HepG2 (cell line): ENCODE measurements around the gene U2AF1L4. TPM values are rescaled to one million over a fixed set of nuclear protein-coding genes. Genes with fewer than 3 reads are reported as not detected.
A peak's percentile ranks its signal among the peaks of the same experiment; 100 is the strongest.

Experiments used
- CHD2 ChIP-seq: IDR thresholded peaks from 2 replicates; pipeline ENCODE4 v1.6.1; 2011; ENCODE audit warnings: low read depth, low read length, improper control_type of control experiment
- FOXM1 ChIP-seq: sonication (generic); formaldehyde crosslinking; IDR thresholded peaks from 2 replicates; pipeline ENCODE4 v1.5.0; 2020; ENCODE audit warnings: missing genetic modification reagents
- GATAD1 ChIP-seq: IDR thresholded peaks from 2 replicates; pipeline ENCODE4 v1.6.1; 2016; ENCODE audit warnings: missing genetic modification reagents, missing compliant biosample characterization
- GTF3A ChIP-seq: sonication (generic); formaldehyde crosslinking; conservative IDR thresholded peaks from 2 replicates; pipeline ENCODE4 v1.4.0; 2020; ENCODE audit warnings: mild to moderate bottlenecking, missing genetic modification reagents
- HNF4G ChIP-seq, 2 experiments: sonication (generic) in 1 of 2; formaldehyde crosslinking in 1 of 2; IDR thresholded peaks; 2 replicates each; pipeline versions ENCODE4 v1.4.0 to v1.6.1; 2011 to 2020; ENCODE audit warnings: borderline replicate concordance in 2 of 2, low read depth in 2 of 2, mild to moderate bottlenecking in 2 of 2, low read length in 1 of 2, missing genetic modification reagents in 1 of 2, moderate library complexity in 1 of 2
- KMT2A ChIP-seq: sonication (generic); formaldehyde crosslinking; IDR thresholded peaks from 2 replicates; pipeline ENCODE4 v1.4.0; 2020; ENCODE audit warnings: missing genetic modification reagents
- MEF2D ChIP-seq: sonication (generic); formaldehyde crosslinking; IDR thresholded peaks from 2 replicates; pipeline ENCODE4 v1.5.1; 2020; ENCODE audit warnings: mild to moderate bottlenecking, missing genetic modification reagents
- POLR2AphosphoS2 ChIP-seq: IDR thresholded peaks from 2 replicates; pipeline ENCODE4 v1.6.1; 2011; ENCODE audit warnings: low read depth, low read length, improper control_type of control experiment
- PRMT3 ChIP-seq: sonication (generic); formaldehyde crosslinking; IDR thresholded peaks from 2 replicates; pipeline ENCODE4 v1.8.1; 2022; ENCODE audit warnings: low read depth, mild to moderate bottlenecking, moderate library complexity, missing genetic modification reagents, borderline replicate concordance
- RNF2 ChIP-seq: fragments of 450-650 bp; conservative IDR thresholded peaks from 2 replicates; pipeline ENCODE4 v1.6.1; 2016; ENCODE audit warnings: low read depth
- SRY ChIP-seq: sonication (generic); formaldehyde crosslinking; IDR thresholded peaks from 2 replicates; pipeline ENCODE4 v1.8.0; 2022; ENCODE audit warnings: mild to moderate bottlenecking, missing genetic modification reagents
- TBX2 ChIP-seq: sonication (generic); formaldehyde crosslinking; IDR thresholded peaks from 2 replicates; pipeline ENCODE4 v1.5.0; 2020; ENCODE audit warnings: missing genetic modification reagents, mild to moderate bottlenecking, borderline replicate concordance
- THAP11 ChIP-seq: IDR thresholded peaks from 2 replicates; pipeline ENCODE4 v1.6.1; 2016; ENCODE audit warnings: missing biosample characterization, missing genetic modification reagents
- ZKSCAN8 ChIP-seq: IDR thresholded peaks from 2 replicates; pipeline ENCODE4 v1.6.1; 2016; ENCODE audit warnings: borderline replicate concordance, missing genetic modification reagents, missing compliant biosample characterization
- ZMAT3 ChIP-seq: sonication (generic); formaldehyde crosslinking; conservative IDR thresholded peaks from 2 replicates; pipeline ENCODE4 v1.7.0; 2021; ENCODE audit warnings: missing genetic modification reagents
- ZNF121 ChIP-seq: sonication (generic); formaldehyde crosslinking; IDR thresholded peaks from 2 replicates; pipeline ENCODE4 v1.5.0; 2020; ENCODE audit warnings: mild to moderate bottlenecking, missing genetic modification reagents
- ZNF430 ChIP-seq: sonication (generic); formaldehyde crosslinking; IDR thresholded peaks from 2 replicates; pipeline ENCODE4 v1.9.0; 2021; ENCODE audit warnings: mild to moderate bottlenecking, missing genetic modification reagents
- ZNF550 ChIP-seq: sonication (generic); formaldehyde crosslinking; IDR thresholded peaks from 2 replicates; pipeline ENCODE4 v1.4.0; 2020; ENCODE audit warnings: mild to moderate bottlenecking, missing genetic modification reagents, borderline replicate concordance
- ZNF598 ChIP-seq: sonication (generic); formaldehyde crosslinking; IDR thresholded peaks from 2 replicates; pipeline ENCODE4 v1.5.1; 2020; ENCODE audit warnings: mild to moderate bottlenecking, missing genetic modification reagents, borderline replicate concordance
- ZNF713 ChIP-seq: sonication (generic); formaldehyde crosslinking; IDR thresholded peaks from 2 replicates; pipeline ENCODE4 v1.4.0; 2020; ENCODE audit warnings: mild to moderate bottlenecking, missing genetic modification reagents
- ZNF773 ChIP-seq: sonication (generic); formaldehyde crosslinking; IDR thresholded peaks from 2 replicates; pipeline ENCODE4 v1.4.0; 2020; ENCODE audit warnings: missing genetic modification reagents, borderline replicate concordance
- ZNF776 ChIP-seq: sonication (generic); formaldehyde crosslinking; IDR thresholded peaks from 2 replicates; pipeline ENCODE4 v1.4.0; 2020; ENCODE audit warnings: mild to moderate bottlenecking, missing genetic modification reagents
- polyA plus RNA-seq, 8 experiments: library from polyadenylated mRNA; depleted of rRNA in 3 of 8; stranded (reverse) in 7 of 8; unstranded in 1 of 8; fragments of >200 nt; fragmentation: Illumina TruSeq in 4 of 8; extraction: Trizol in 4 of 8; gene quantifications; 2 replicates each; pipeline versions ENCODE4 v1.2.1 to v1.2.3, GENCODE V29; 2011 to 2016; ENCODE audit warnings: low read depth in 4 of 8, missing spikeins in 1 of 8, mixed read lengths in 1 of 8; ENCODE audit not compliant: insufficient read depth in 1 of 8
- total RNA-seq, 5 experiments: library from RNA; depleted of rRNA; stranded (reverse); fragments of >200 nt; fragmentation: Illumina TruSeq; extraction: Trizol; gene quantifications; 2 replicates each; pipeline ENCODE4 v1.2.3, GENCODE V29; 2016; ENCODE audit warnings: low read depth in 1 of 5
- TF ChIP-seq, protein P1 (sequence below): sonication (generic); formaldehyde crosslinking; conservative IDR thresholded peaks from 2 replicates; pipeline ENCODE4 v1.4.0; 2020; ENCODE audit warnings: missing genetic modification reagents
- TF ChIP-seq, protein P2 (sequence below): IDR thresholded peaks from 2 replicates; pipeline ENCODE4 v1.6.1; 2016; ENCODE audit warnings: mild to moderate bottlenecking
- TF ChIP-seq, protein P3 (sequence below): sonication (generic); formaldehyde crosslinking; IDR thresholded peaks from 2 replicates; pipeline ENCODE4 v1.4.0; 2020; ENCODE audit warnings: missing genetic modification reagents

Gene U2AF1L4
- total and polyA plus RNA-seq, 2 of the 13 experiments (the other 11 are each of a cell fraction or from before 2014, with no cell fraction given): 7.9 to 15.4 TPM

DNA sequence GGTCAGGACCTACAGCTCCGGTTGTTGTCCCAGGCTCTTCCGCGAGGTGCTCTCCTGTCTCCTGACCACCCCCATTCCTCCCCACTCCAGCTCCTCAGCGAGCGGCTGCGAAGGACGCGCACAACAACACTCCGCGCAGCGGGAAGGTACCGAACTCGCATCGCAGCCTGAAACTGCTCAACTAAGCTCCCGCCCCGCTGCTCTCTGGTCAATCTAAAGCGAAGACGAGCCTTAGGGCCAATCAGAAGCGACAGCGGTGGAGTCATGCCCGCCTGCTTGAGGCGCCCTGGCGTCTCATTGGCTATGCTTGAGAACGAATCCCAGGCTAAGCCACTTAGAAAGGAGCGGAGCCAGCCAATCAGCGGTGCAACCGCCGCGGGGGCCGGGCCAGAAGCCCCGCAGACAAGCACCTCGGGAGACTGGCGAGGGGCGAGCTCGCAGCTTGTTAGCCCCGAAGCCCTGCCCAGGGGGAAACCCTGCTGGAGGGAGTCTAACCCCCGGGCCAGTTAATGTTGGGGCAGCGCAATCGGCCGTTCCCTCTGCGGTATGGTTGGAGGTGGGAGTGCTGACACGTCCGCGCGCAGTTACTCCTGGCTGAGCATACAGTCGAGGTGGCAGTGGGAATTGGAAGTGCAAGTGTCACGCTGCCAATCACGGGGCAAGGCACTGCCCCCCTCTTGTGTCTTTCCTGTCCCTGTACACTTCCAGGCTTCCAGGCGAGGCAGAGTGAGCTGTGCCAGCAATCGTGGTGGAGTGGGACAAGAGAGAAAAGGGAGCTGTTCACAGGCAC lies 42.8 kb downstream of the U2AF1L4 start (continued):
- TF ChIP-seq THAP11 (CRISPR knock-in tag): peak; percentile 63
- TF ChIP-seq, protein P1, sequence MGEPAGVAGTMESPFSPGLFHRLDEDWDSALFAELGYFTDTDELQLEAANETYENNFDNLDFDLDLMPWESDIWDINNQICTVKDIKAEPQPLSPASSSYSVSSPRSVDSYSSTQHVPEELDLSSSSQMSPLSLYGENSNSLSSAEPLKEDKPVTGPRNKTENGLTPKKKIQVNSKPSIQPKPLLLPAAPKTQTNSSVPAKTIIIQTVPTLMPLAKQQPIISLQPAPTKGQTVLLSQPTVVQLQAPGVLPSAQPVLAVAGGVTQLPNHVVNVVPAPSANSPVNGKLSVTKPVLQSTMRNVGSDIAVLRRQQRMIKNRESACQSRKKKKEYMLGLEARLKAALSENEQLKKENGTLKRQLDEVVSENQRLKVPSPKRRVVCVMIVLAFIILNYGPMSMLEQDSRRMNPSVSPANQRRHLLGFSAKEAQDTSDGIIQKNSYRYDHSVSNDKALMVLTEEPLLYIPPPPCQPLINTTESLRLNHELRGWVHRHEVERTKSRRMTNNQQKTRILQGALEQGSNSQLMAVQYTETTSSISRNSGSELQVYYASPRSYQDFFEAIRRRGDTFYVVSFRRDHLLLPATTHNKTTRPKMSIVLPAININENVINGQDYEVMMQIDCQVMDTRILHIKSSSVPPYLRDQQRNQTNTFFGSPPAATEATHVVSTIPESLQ (CRISPR knock-in tag): no peak
- TF ChIP-seq RNF2: 0 out of 2 replicates have a peak, but pooled peaks have one; percentile 27
- 0 out of 2 replicates have a peak, but pooled peaks have one; percentile 1 for TF ChIP-seq MEF2D (CRISPR knock-in tag)
- TF ChIP-seq ZMAT3 (CRISPR knock-in tag): peak; percentile 66; the same call in 1 of the 2 replicates
- peak; percentile 26; the same call in 1 of the 2 replicates for TF ChIP-seq ZNF776
- TF ChIP-seq, protein P2, sequence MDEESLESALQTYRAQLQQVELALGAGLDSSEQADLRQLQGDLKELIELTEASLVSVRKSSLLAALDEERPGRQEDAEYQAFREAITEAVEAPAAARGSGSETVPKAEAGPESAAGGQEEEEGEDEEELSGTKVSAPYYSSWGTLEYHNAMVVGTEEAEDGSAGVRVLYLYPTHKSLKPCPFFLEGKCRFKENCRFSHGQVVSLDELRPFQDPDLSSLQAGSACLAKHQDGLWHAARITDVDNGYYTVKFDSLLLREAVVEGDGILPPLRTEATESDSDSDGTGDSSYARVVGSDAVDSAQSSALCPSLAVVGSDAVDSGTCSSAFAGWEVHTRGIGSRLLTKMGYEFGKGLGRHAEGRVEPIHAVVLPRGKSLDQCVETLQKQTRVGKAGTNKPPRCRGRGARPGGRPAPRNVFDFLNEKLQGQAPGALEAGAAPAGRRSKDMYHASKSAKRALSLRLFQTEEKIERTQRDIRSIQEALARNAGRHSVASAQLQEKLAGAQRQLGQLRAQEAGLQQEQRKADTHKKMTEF (CRISPR knock-in tag): peak; percentile 43
- TF ChIP-seq ZNF550: no peak
- peak; percentile 37 for TF ChIP-seq GATAD1 (CRISPR knock-in tag)
- no peak for TF ChIP-seq PRMT3 (CRISPR knock-in tag)
- no peak for TF ChIP-seq GTF3A (CRISPR knock-in tag)
- TF ChIP-seq CHD2: peak; percentile 67
- TF ChIP-seq HNF4G (IDR thresholded peaks at IDR 0.05; ENCODE audit: borderline replicate concordance, low read depth, low read length): no peak
- TF ChIP-seq HNF4G (CRISPR knock-in tag; IDR thresholded peaks at IDR 0.05; ENCODE audit: borderline replicate concordance, low read depth): no peak
- TF ChIP-seq FOXM1 (CRISPR knock-in tag): no peak
- TF ChIP-seq POLR2AphosphoS2: no peak
- no peak for TF ChIP-seq ZKSCAN8
- TF ChIP-seq ZNF121 (CRISPR knock-in tag): no peak
- peak; percentile 80 for TF ChIP-seq TBX2
- no peak for TF ChIP-seq ZNF773 (CRISPR knock-in tag)
- TF ChIP-seq KMT2A: 0 out of 2 replicates have a peak, but pooled peaks have one; percentile 27
- 0 out of 2 replicates have a peak, but pooled peaks have one; percentile 49 for TF ChIP-seq ZNF598 (CRISPR knock-in tag)
- peak; percentile 63; the same call in 1 of the 2 replicates for TF ChIP-seq ZNF430 (CRISPR knock-in tag)
- TF ChIP-seq, protein P3, sequence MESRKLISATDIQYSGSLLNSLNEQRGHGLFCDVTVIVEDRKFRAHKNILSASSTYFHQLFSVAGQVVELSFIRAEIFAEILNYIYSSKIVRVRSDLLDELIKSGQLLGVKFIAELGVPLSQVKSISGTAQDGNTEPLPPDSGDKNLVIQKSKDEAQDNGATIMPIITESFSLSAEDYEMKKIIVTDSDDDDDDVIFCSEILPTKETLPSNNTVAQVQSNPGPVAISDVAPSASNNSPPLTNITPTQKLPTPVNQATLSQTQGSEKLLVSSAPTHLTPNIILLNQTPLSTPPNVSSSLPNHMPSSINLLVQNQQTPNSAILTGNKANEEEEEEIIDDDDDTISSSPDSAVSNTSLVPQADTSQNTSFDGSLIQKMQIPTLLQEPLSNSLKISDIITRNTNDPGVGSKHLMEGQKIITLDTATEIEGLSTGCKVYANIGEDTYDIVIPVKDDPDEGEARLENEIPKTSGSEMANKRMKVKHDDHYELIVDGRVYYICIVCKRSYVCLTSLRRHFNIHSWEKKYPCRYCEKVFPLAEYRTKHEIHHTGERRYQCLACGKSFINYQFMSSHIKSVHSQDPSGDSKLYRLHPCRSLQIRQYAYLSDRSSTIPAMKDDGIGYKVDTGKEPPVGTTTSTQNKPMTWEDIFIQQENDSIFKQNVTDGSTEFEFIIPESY (CRISPR knock-in tag): no peak
- TF ChIP-seq ZNF713: no peak
- peak; percentile 61; the same call in 1 of the 2 replicates for TF ChIP-seq SRY
